GM12878 (cell line): ENCODE data around the gene SSPN. TPM values are rescaled to one million over a fixed set of nuclear protein-coding genes. Genes with fewer than 3 reads are reported as not detected.
A peak's percentile ranks its signal among the peaks of the same experiment; 100 is the strongest.

Experiments
- ATF3 ChIP-seq: IDR thresholded peaks from 2 replicates; pipeline ENCODE4 v1.6.1; 2011; ENCODE audit warnings: low read depth, mild to moderate bottlenecking, low read length, moderate library complexity, borderline replicate concordance; ENCODE audit errors: extremely low read depth
- BCL11A ChIP-seq: IDR thresholded peaks from 2 replicates; pipeline ENCODE4 v1.6.1; 2011; ENCODE audit warnings: low read depth, low read length
- BRCA1 ChIP-seq: IDR thresholded peaks from 2 replicates; pipeline ENCODE4 v1.6.1; 2011; ENCODE audit warnings: low read depth, low read length, improper control_type of control experiment
- CBFB ChIP-seq: IDR thresholded peaks from 2 replicates; pipeline ENCODE4 v1.6.1; 2016; ENCODE audit warnings: antibody characterized with exemption, low read depth
- CBX5 ChIP-seq: sonication (generic); IDR thresholded peaks from 2 replicates; pipeline ENCODE4 v1.6.1; 2016; ENCODE audit warnings: low read depth, moderate library complexity, mild to moderate bottlenecking, inconsistent platforms
- CREM ChIP-seq: IDR thresholded peaks from 2 replicates; pipeline ENCODE4 v1.6.1; 2014; ENCODE audit warnings: antibody characterized with exemption, low read depth
- ETV6 ChIP-seq, 2 experiments: fragments of 450-650 bp in 1 of 2; IDR thresholded peaks in 1 of 2; conservative IDR thresholded peaks in 1 of 2; 2 replicates each; pipeline ENCODE4 v1.6.1; 2014; ENCODE audit warnings: antibody characterized with exemption in 1 of 2, borderline replicate concordance in 1 of 2, low read depth in 1 of 2, mild to moderate bottlenecking in 1 of 2, moderate library complexity in 1 of 2
- HDGF ChIP-seq: fragments of 450-650 bp; IDR thresholded peaks from 2 replicates; pipeline ENCODE4 v1.6.1; 2016; ENCODE audit warnings: antibody characterized with exemption
- IRF4 ChIP-seq: IDR thresholded peaks from 2 replicates; pipeline ENCODE4 v1.6.1; 2011; ENCODE audit warnings: low read depth, low read length
- MTA3 ChIP-seq: IDR thresholded peaks from 2 replicates; pipeline ENCODE4 v1.6.1; 2012; ENCODE audit warnings: low read length, inconsistent platforms, borderline replicate concordance
- MXI1 ChIP-seq: fragments of 150-350 bp; IDR thresholded peaks from 2 replicates; pipeline ENCODE4 v1.6.1; 2011; ENCODE audit warnings: low read depth, mild to moderate bottlenecking, inconsistent platforms, low read length, improper control_type of control experiment
- NR2C1 ChIP-seq: fragments of 450-650 bp; IDR thresholded peaks from 2 replicates; pipeline ENCODE4 v1.6.1; 2017; ENCODE audit warnings: antibody characterized with exemption, mild to moderate bottlenecking, moderate library complexity
- NR2F1 ChIP-seq: fragments of 450-650 bp; conservative IDR thresholded peaks from 2 replicates; pipeline ENCODE4 v1.6.1; 2017; ENCODE audit warnings: mild to moderate bottlenecking
- POLR2AphosphoS5 ChIP-seq: IDR thresholded peaks from 2 replicates; pipeline ENCODE4 v1.6.1; 2011; ENCODE audit warnings: mild to moderate bottlenecking, low read length, inconsistent platforms
- RCOR1 ChIP-seq: conservative IDR thresholded peaks from 2 replicates; pipeline ENCODE4 v1.6.1; 2012; ENCODE audit warnings: low read depth, low read length, improper control_type of control experiment
- SIX5 ChIP-seq: IDR thresholded peaks from 2 replicates; pipeline ENCODE4 v1.6.1; 2011; ENCODE audit warnings: mild to moderate bottlenecking, low read depth, low read length, moderate library complexity; ENCODE audit not compliant: severe bottlenecking
- SMAD5 ChIP-seq: IDR thresholded peaks from 2 replicates; pipeline ENCODE4 v1.6.1; 2016; ENCODE audit warnings: antibody characterized with exemption, low read depth
- SUZ12 ChIP-seq: fragments of 200-600 bp; sonication (generic); IDR thresholded peaks from one replicate; pipeline ENCODE4 v1.6.1; 2018; ENCODE audit warnings: antibody characterized with exemption, mild to moderate bottlenecking; ENCODE audit not compliant: unreplicated experiment
- TARDBP ChIP-seq: IDR thresholded peaks from 2 replicates; pipeline ENCODE4 v1.6.1; 2016; ENCODE audit warnings: borderline replicate concordance
- TCF12 ChIP-seq: IDR thresholded peaks from 2 replicates; pipeline ENCODE4 v1.6.1; 2011; ENCODE audit warnings: low read depth, mild to moderate bottlenecking, low read length
- ZBTB4 ChIP-seq: fragments of 450-650 bp; formaldehyde crosslinking; IDR thresholded peaks from 2 replicates; pipeline ENCODE4 v1.4.0; 2022; ENCODE audit warnings: mild to moderate bottlenecking, moderate library complexity
- ZNF217 ChIP-seq: fragments of 450-650 bp; IDR thresholded peaks from 2 replicates; pipeline ENCODE4 v1.6.1; 2017; ENCODE audit warnings: antibody characterized with exemption, mild to moderate bottlenecking
- ZNF622 ChIP-seq: fragments of 450-650 bp; IDR thresholded peaks from 2 replicates; pipeline ENCODE4 v1.6.1; 2017; ENCODE audit warnings: mild to moderate bottlenecking, inconsistent platforms
- polyA plus RNA-seq, 11 experiments: library from polyadenylated mRNA; depleted of rRNA in 4 of 11; unstranded in 6 of 11; stranded (reverse) in 5 of 11; fragments of >200 nt; fragmentation: Nextera tagmentation in 4 of 11; fragmentation: Illumina TruSeq in 1 of 11; extraction: Ambion mirVana in 4 of 11; extraction: Trizol in 1 of 11; gene quantifications; 1 replicate in 1 of 11; 2 replicates in 10 of 11; pipeline versions ENCODE4 v1.2.1 to v1.2.3, GENCODE V29; 2011 to 2016; ENCODE audit warnings: inconsistent platforms in 2 of 11, missing spikeins in 2 of 11, low read depth in 1 of 11
- total RNA-seq, 4 experiments: library from RNA; depleted of rRNA in 3 of 4; stranded (reverse); fragments of >200 nt in 3 of 4; fragmentation: Illumina TruSeq in 1 of 4; extraction: Trizol in 1 of 4; gene quantifications; 2 replicates each; pipeline versions ENCODE4 v1.2.1 to v1.2.3, GENCODE V29; 2013 to 2021
- TF ChIP-seq, protein P1 (sequence below): fragments of 150-350 bp; IDR thresholded peaks from 2 replicates; pipeline ENCODE4 v1.6.1; 2016; ENCODE audit warnings: low read depth, low read length
- TF ChIP-seq, protein P2 (sequence below), 3 experiments: IDR thresholded peaks in 2 of 3; conservative IDR thresholded peaks in 1 of 3; 2 replicates each; pipeline ENCODE4 v1.5.1; 2011; ENCODE audit warnings: low read depth in 3 of 3, low read length in 3 of 3, mild to moderate bottlenecking in 3 of 3, control low read depth in 2 of 3, moderate library complexity in 2 of 3, inconsistent platforms in 1 of 3, mixed read lengths in 1 of 3; ENCODE audit not compliant: control insufficient read depth in 2 of 3, insufficient read depth in 1 of 3; ENCODE audit errors: extremely low read depth in 1 of 3

SSPN gene
- total and polyA plus RNA-seq, 10 of the 15 experiments (the other 5 are each of a cell fraction or from before 2014, with no cell fraction given) = 0.04 to 0.41 (median 0.28) TPM; not detected in 5

DNA sequence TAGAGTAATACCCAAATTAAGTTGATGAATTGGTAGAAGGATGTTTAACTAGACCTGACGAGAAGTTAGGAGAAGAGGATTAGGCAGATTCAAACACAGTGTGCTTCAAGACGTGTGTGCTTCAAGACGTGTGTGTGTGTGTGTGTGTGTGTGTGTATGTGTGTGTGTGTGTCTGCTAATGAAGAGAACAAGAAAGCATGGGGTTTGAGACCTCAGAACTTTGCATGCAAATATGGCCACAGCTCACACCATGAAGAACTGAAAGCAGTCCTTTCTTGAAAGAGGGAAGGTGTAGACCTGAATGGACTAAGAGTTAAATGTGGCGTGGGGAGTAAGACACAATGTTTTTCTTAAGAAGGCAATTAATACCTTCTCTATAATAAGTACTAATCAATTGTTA, 32.5 kb upstream of the SSPN start (continued):
- no peak for TF ChIP-seq ZBTB4 (CRISPR knock-in tag)
- no peak for TF ChIP-seq POLR2AphosphoS5
- no peak; the same call in 1 of the 2 replicates for TF ChIP-seq CREM
- TF ChIP-seq ZNF217 = no peak
- TF ChIP-seq RCOR1 = no peak
- no peak for TF ChIP-seq SMAD5
- no peak for TF ChIP-seq BRCA1
- TF ChIP-seq CBFB = no peak
- TF ChIP-seq BCL11A = peak; percentile 79; the same call in 1 of the 2 replicates
- no peak for TF ChIP-seq ZNF622
- TF ChIP-seq, protein P1, sequence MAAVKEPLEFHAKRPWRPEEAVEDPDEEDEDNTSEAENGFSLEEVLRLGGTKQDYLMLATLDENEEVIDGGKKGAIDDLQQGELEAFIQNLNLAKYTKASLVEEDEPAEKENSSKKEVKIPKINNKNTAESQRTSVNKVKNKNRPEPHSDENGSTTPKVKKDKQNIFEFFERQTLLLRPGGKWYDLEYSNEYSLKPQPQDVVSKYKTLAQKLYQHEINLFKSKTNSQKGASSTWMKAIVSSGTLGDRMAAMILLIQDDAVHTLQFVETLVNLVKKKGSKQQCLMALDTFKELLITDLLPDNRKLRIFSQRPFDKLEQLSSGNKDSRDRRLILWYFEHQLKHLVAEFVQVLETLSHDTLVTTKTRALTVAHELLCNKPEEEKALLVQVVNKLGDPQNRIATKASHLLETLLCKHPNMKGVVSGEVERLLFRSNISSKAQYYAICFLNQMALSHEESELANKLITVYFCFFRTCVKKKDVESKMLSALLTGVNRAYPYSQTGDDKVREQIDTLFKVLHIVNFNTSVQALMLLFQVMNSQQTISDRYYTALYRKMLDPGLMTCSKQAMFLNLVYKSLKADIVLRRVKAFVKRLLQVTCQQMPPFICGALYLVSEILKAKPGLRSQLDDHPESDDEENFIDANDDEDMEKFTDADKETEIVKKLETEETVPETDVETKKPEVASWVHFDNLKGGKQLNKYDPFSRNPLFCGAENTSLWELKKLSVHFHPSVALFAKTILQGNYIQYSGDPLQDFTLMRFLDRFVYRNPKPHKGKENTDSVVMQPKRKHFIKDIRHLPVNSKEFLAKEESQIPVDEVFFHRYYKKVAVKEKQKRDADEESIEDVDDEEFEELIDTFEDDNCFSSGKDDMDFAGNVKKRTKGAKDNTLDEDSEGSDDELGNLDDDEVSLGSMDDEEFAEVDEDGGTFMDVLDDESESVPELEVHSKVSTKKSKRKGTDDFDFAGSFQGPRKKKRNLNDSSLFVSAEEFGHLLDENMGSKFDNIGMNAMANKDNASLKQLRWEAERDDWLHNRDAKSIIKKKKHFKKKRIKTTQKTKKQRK = no peak
- TF ChIP-seq HDGF = no peak
- no peak; the same call in 1 of the 2 replicates for TF ChIP-seq MTA3
- no peak for TF ChIP-seq ETV6 (conservative IDR thresholded peaks at IDR 0.05 in 1 of 2, IDR thresholded peaks at IDR 0.05 in 1 of 2; ENCODE audit: borderline replicate concordance in 1 of 2, low read depth in 1 of 2)
- TF ChIP-seq SUZ12 = no peak
- TF ChIP-seq, protein P2, sequence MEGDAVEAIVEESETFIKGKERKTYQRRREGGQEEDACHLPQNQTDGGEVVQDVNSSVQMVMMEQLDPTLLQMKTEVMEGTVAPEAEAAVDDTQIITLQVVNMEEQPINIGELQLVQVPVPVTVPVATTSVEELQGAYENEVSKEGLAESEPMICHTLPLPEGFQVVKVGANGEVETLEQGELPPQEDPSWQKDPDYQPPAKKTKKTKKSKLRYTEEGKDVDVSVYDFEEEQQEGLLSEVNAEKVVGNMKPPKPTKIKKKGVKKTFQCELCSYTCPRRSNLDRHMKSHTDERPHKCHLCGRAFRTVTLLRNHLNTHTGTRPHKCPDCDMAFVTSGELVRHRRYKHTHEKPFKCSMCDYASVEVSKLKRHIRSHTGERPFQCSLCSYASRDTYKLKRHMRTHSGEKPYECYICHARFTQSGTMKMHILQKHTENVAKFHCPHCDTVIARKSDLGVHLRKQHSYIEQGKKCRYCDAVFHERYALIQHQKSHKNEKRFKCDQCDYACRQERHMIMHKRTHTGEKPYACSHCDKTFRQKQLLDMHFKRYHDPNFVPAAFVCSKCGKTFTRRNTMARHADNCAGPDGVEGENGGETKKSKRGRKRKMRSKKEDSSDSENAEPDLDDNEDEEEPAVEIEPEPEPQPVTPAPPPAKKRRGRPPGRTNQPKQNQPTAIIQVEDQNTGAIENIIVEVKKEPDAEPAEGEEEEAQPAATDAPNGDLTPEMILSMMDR (IDR thresholded peaks at IDR 0.05 in 2 of 3, conservative IDR thresholded peaks at IDR 0.05 in 1 of 3; ENCODE audit: control insufficient read depth in 2 of 3, extremely low read depth in 1 of 3, insufficient read depth in 1 of 3, low read depth in 3 of 3, low read length in 3 of 3) = no peak
- no peak for TF ChIP-seq TARDBP
- no peak for TF ChIP-seq SIX5
- TF ChIP-seq NR2F1 = no peak
- no peak for TF ChIP-seq CBX5
- no peak for TF ChIP-seq ATF3
- no peak for TF ChIP-seq NR2C1
- TF ChIP-seq MXI1 = no peak
- no peak for TF ChIP-seq TCF12
- TF ChIP-seq IRF4 = peak; percentile 45; the same call in 1 of the 2 replicates
